PFSK-1 (cell line): Measurements from ENCODE around the gene TOX2.

Experiments used
- FOXP2 ChIP-seq: optimal IDR thresholded peaks from 2 replicates; pipeline ENCODE3; 2011; ENCODE audit warnings: borderline replicate concordance, control low read depth, inconsistent platforms; ENCODE audit not compliant: insufficient read depth; ENCODE audit errors: extremely low read length, extremely low read depth
- POLR2AphosphoS5 ChIP-seq: IDR thresholded peaks from 2 replicates; pipeline ENCODE4 v1.6.1; 2012; ENCODE audit warnings: low read depth, mild to moderate bottlenecking, control low read depth, low read length, moderate library complexity
- SIN3A ChIP-seq: IDR thresholded peaks from 2 replicates; pipeline ENCODE4 v1.6.1; 2012; ENCODE audit warnings: mild to moderate bottlenecking, low read length, moderate library complexity, borderline replicate concordance; ENCODE audit not compliant: insufficient read depth
- TAF1 ChIP-seq: IDR thresholded peaks from 2 replicates; pipeline ENCODE4 v1.6.1; 2012; ENCODE audit warnings: low read length, control low read depth, borderline replicate concordance; ENCODE audit not compliant: insufficient read depth
- TF ChIP-seq, protein P1 (sequence below), 2 experiments: IDR thresholded peaks; 2 replicates each; pipeline versions ENCODE4 v1.6.1 to v1.8.0; 2011 to 2012; ENCODE audit warnings: low read depth in 2 of 2, low read length in 2 of 2, control low read depth in 1 of 2, inconsistent platforms in 1 of 2, mild to moderate bottlenecking in 1 of 2, moderate library complexity in 1 of 2; ENCODE audit not compliant: insufficient read depth in 1 of 2

TOX2 gene

DNA sequence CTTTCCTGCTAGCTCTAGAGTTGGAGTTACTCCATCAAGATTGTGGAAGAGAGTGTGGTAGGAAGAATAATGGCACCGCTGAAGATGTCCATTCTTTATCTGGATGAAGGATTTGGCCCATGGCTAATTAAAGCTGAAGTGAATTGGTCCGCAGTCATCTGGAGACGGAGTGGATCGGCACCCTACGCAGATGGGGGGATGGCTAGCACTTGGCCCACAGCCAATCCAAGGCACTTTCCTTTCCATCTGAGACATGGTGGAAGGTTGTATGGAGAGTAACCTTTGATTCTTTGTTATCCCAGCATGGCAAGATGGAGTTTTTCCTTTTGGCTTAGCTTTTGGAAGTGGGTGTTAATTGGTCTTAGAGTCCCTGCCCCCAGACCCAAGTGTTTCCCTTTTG lies 184.0 kb downstream of the TOX2 start:
- no peak for TF ChIP-seq FOXP2
- no peak for TF ChIP-seq POLR2AphosphoS5
- TF ChIP-seq TAF1: no peak
- TF ChIP-seq SIN3A: no peak
- TF ChIP-seq, protein P1, sequence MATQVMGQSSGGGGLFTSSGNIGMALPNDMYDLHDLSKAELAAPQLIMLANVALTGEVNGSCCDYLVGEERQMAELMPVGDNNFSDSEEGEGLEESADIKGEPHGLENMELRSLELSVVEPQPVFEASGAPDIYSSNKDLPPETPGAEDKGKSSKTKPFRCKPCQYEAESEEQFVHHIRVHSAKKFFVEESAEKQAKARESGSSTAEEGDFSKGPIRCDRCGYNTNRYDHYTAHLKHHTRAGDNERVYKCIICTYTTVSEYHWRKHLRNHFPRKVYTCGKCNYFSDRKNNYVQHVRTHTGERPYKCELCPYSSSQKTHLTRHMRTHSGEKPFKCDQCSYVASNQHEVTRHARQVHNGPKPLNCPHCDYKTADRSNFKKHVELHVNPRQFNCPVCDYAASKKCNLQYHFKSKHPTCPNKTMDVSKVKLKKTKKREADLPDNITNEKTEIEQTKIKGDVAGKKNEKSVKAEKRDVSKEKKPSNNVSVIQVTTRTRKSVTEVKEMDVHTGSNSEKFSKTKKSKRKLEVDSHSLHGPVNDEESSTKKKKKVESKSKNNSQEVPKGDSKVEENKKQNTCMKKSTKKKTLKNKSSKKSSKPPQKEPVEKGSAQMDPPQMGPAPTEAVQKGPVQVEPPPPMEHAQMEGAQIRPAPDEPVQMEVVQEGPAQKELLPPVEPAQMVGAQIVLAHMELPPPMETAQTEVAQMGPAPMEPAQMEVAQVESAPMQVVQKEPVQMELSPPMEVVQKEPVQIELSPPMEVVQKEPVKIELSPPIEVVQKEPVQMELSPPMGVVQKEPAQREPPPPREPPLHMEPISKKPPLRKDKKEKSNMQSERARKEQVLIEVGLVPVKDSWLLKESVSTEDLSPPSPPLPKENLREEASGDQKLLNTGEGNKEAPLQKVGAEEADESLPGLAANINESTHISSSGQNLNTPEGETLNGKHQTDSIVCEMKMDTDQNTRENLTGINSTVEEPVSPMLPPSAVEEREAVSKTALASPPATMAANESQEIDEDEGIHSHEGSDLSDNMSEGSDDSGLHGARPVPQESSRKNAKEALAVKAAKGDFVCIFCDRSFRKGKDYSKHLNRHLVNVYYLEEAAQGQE (IDR thresholded peaks at IDR 0.05; ENCODE audit: insufficient read depth in 1 of 2, low read depth in 2 of 2, low read length in 2 of 2): no peak

DNA sequence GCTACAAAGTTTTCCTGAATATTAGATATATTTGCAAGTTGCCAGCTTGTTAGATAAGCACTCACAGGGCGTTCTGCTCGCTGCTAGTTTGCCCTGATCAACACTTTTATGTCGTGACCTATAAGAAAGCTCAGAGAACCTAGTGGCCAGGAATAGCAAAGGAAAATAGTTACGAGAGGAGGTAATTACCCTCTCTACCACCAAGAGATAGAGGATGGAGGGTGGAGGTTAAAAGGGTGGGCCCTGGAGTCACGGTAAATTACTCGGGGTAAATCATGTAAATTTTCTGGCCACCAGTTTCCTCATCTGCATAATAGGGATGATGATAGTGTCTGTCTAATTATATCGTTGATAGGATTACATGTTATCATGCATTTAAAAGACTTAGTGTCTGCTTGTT lies 185.2 kb downstream of the TOX2 start:
- TF ChIP-seq POLR2AphosphoS5 (no peak), TAF1 (no peak), SIN3A (no peak), FOXP2 (no peak)
- TF ChIP-seq, protein P1 (IDR thresholded peaks at IDR 0.05; ENCODE audit: insufficient read depth in 1 of 2, low read depth in 2 of 2, low read length in 2 of 2): no peak

DNA sequence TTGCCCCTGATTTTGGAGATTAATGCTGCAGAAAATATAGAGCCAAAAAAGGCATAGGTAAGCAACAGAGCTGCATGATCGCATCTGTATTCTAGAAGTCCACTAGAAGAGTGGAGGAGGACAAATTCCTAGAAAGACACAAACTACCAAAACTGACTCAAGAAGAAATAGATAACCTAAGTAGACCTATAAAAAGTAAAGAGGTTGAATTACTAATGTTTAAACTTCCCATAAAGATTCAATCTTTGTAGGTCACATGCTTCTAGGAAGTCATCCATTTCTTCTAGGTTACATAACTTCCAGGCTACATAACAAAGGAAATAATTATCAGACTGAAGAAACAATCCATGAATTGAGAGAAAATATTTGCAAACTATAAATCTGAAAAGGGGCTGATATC lies 187.9 kb downstream of the TOX2 start:
- TF ChIP-seq FOXP2 (no peak), TAF1 (no peak)

DNA sequence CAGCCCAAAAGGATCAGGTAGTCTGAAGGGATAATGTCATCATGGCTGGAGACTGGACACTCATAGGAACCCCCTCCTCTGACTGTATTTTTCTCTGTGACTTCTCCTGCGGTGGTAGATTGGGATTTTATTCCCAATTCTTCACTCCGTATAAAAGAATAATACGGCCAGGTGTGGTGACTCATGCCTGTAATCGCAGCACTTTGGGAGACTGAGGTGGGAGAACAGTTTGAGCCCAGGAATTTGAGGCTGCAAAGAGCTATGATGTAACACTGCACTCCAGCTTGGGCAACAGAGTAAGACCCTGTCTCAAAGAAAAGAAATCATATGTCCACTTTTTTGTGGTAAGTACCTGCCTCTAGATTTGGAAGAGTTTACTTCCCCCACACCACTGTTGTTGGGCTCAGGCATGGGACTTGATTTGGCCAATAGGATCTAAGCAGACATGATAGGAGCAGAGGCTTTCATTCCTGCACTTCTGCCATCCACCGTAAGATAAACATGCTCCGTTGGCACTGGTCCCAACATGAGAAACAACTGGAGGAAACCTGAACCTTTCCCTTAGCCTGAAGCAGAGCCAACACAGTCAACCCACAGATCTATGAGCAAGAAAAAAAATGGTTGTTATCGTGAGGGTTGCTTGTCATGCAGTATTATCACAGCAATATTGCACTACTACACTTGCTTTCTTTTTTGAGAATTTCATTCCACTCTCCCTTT lies 190.3 kb downstream of the TOX2 start:
- TF ChIP-seq POLR2AphosphoS5 (no peak), TAF1 (no peak), SIN3A (no peak), FOXP2 (no peak)
- TF ChIP-seq, protein P1 (IDR thresholded peaks at IDR 0.05; ENCODE audit: insufficient read depth in 1 of 2, low read depth in 2 of 2, low read length in 2 of 2): no peak

DNA sequence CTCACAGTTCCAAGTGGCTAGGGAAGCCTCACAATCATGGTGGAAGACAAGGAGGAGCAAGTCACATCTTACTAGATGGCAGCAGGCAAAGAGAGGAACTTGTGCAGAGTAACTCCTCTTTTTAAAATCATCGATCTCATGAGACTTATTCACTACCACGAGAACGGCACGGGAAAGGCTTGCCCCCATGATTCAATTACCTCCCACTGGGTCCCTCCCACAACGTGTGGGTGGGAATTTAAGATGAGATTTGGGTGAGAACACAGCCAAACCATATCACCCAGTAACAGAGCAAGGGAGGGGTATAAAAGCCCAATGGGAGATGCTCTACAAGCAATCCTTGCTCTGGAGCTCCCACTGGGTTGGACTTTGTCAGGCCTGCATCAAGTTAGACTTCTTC lies 192.0 kb downstream of the TOX2 start:
- TF ChIP-seq, protein P1 (IDR thresholded peaks at IDR 0.05; ENCODE audit: insufficient read depth in 1 of 2, low read depth in 2 of 2, low read length in 2 of 2): no peak
- TF ChIP-seq FOXP2 (no peak), POLR2AphosphoS5 (no peak), TAF1 (no peak), SIN3A (no peak)
